NB4 (cell line): ENCODE measurements around the gene GALNT17.

ENCODE experiments used
- CTCF ChIP-seq: IDR thresholded peaks from one replicate; pipeline ENCODE4 v1.5.1; 2012; ENCODE audit warnings: low read depth, low read length
- MAX ChIP-seq: IDR thresholded peaks from 2 replicates; pipeline ENCODE4 v1.6.1; 2011; ENCODE audit warnings: low read depth, low read length
- POLR2A ChIP-seq: IDR thresholded peaks from 2 replicates; pipeline ENCODE4 v1.6.1; 2011; ENCODE audit warnings: mild to moderate bottlenecking; ENCODE audit not compliant: insufficient read length; ENCODE audit errors: extremely low read depth

GRCh38 chr7:71477441-71477840 lies 345.5 kb downstream of the GALNT17 start:
- TF ChIP-seq CTCF: no peak
- TF ChIP-seq POLR2A: no peak
- TF ChIP-seq MAX: no peak
